GM12878 (cell line): ENCODE data around the gene HMGXB3. TPM values are rescaled to one million over a fixed set of nuclear protein-coding genes. Genes with fewer than 3 reads are reported as not detected.

ENCODE experiments used
- ASH2L ChIP-seq: fragments of 300-600, 200-600 bp; sonication (generic); IDR thresholded peaks from 2 replicates; pipeline ENCODE4 v1.6.1; 2017; ENCODE audit warnings: low read depth, mild to moderate bottlenecking, borderline replicate concordance
- BCLAF1 ChIP-seq: fragments of 450-650 bp; IDR thresholded peaks from 2 replicates; pipeline ENCODE4 v1.6.1; 2017; ENCODE audit warnings: antibody characterized with exemption, mild to moderate bottlenecking, moderate library complexity
- BHLHE40 ChIP-seq, 2 experiments: fragments of 450-650 bp in 1 of 2; IDR thresholded peaks; 2 replicates each; pipeline ENCODE4 v1.6.1; 2011 to 2017; ENCODE audit warnings: low read depth in 2 of 2, borderline replicate concordance in 1 of 2, improper control_type of control experiment in 1 of 2, low read length in 1 of 2, mild to moderate bottlenecking in 1 of 2
- CBX5 ChIP-seq: sonication (generic); IDR thresholded peaks from 2 replicates; pipeline ENCODE4 v1.6.1; 2016; ENCODE audit warnings: low read depth, moderate library complexity, mild to moderate bottlenecking, inconsistent platforms
- CHD2 ChIP-seq: IDR thresholded peaks from 2 replicates; pipeline ENCODE4 v1.6.1; 2011; ENCODE audit warnings: low read depth, low read length, improper control_type of control experiment, borderline replicate concordance
- POLR2AphosphoS2 ChIP-seq: IDR thresholded peaks from 2 replicates; pipeline ENCODE4 v1.6.1; 2011; ENCODE audit warnings: low read depth, mild to moderate bottlenecking, low read length, improper control_type of control experiment, moderate library complexity
- RAD51 ChIP-seq: fragments of 450-650 bp; IDR thresholded peaks from 2 replicates; pipeline ENCODE4 v1.6.1; 2016; ENCODE audit warnings: moderate library complexity, mild to moderate bottlenecking, inconsistent platforms
- RCOR1 ChIP-seq: conservative IDR thresholded peaks from 2 replicates; pipeline ENCODE4 v1.6.1; 2012; ENCODE audit warnings: low read depth, low read length, improper control_type of control experiment
- RELA ChIP-seq: fragments of 450-650 bp; IDR thresholded peaks from 2 replicates; pipeline ENCODE4 v1.8.0; 2014; ENCODE audit warnings: borderline replicate concordance; ENCODE audit not compliant: partially characterized antibody
- SIX5 ChIP-seq: IDR thresholded peaks from 2 replicates; pipeline ENCODE4 v1.6.1; 2011; ENCODE audit warnings: mild to moderate bottlenecking, low read depth, low read length, moderate library complexity; ENCODE audit not compliant: severe bottlenecking
- SP1 ChIP-seq: IDR thresholded peaks from one replicate; pipeline ENCODE4 v1.6.1; 2011; ENCODE audit warnings: low read depth, low read length
- SREBF2 ChIP-seq: IDR thresholded peaks from 2 replicates; pipeline ENCODE4 v1.6.1; 2012; ENCODE audit warnings: mild to moderate bottlenecking, low read length
- SRF ChIP-seq, 2 experiments: IDR thresholded peaks; 2 replicates each; pipeline ENCODE4 v1.6.1; 2011; ENCODE audit warnings: low read depth in 2 of 2, low read length in 2 of 2, mild to moderate bottlenecking in 1 of 2, moderate library complexity in 1 of 2
- SUPT20H ChIP-seq: IDR thresholded peaks from 2 replicates; pipeline ENCODE4 v1.6.1; 2011; ENCODE audit warnings: low read depth, mild to moderate bottlenecking, low read length, moderate library complexity, borderline replicate concordance; ENCODE audit not compliant: control insufficient read depth
- USF2 ChIP-seq: IDR thresholded peaks from 2 replicates; pipeline ENCODE4 v1.6.1; 2011; ENCODE audit warnings: low read depth, low read length, improper control_type of control experiment, borderline replicate concordance
- YY1 ChIP-seq: IDR thresholded peaks from 2 replicates; pipeline ENCODE4 v1.6.1; 2011; ENCODE audit warnings: low read depth, mild to moderate bottlenecking, low read length
- ZBTB11 ChIP-seq: fragments of 450-650 bp; formaldehyde crosslinking; IDR thresholded peaks from 2 replicates; pipeline ENCODE4 v1.5.0; 2022; ENCODE audit warnings: mild to moderate bottlenecking, missing genetic modification characterization
- polyA plus RNA-seq, 11 experiments: library from polyadenylated mRNA; depleted of rRNA in 4 of 11; unstranded in 6 of 11; stranded (reverse) in 5 of 11; fragments of >200 nt; fragmentation: Nextera tagmentation in 4 of 11; fragmentation: Illumina TruSeq in 1 of 11; extraction: Ambion mirVana in 4 of 11; extraction: Trizol in 1 of 11; gene quantifications; 1 replicate in 1 of 11; 2 replicates in 10 of 11; pipeline versions ENCODE4 v1.2.1 to v1.2.3, GENCODE V29; 2011 to 2016; ENCODE audit warnings: inconsistent platforms in 2 of 11, missing spikeins in 2 of 11, low read depth in 1 of 11
- total RNA-seq, 4 experiments: library from RNA; depleted of rRNA in 3 of 4; stranded (reverse); fragments of >200 nt in 3 of 4; fragmentation: Illumina TruSeq in 1 of 4; extraction: Trizol in 1 of 4; gene quantifications; 2 replicates each; pipeline versions ENCODE4 v1.2.1 to v1.2.3, GENCODE V29; 2013 to 2021
- TF ChIP-seq, protein P1 (sequence below): IDR thresholded peaks from 2 replicates; pipeline ENCODE4 v1.6.1; 2012; ENCODE audit warnings: low read depth, low read length, improper control_type of control experiment
- TF ChIP-seq, protein P2 (sequence below): fragments of 450-650 bp; IDR thresholded peaks from 2 replicates; pipeline ENCODE4 v1.6.1; 2016; ENCODE audit warnings: mild to moderate bottlenecking
- TF ChIP-seq, protein P3 (sequence below): IDR thresholded peaks from 2 replicates; pipeline ENCODE4 v1.6.1; 2012; ENCODE audit warnings: low read depth, low read length, improper control_type of control experiment

Gene HMGXB3
- total and polyA plus RNA-seq, 10 of the 15 experiments (the other 5 are each of a cell fraction or from before 2014, with no cell fraction given) = 1.00 to 42.2 (median 28.1) TPM

GRCh38 chr5:150081541-150082283 lies 81.2 kb downstream of the HMGXB3 start (continued):
- TF ChIP-seq RELA = no peak
- TF ChIP-seq RAD51 = no peak
- TF ChIP-seq, protein P1, sequence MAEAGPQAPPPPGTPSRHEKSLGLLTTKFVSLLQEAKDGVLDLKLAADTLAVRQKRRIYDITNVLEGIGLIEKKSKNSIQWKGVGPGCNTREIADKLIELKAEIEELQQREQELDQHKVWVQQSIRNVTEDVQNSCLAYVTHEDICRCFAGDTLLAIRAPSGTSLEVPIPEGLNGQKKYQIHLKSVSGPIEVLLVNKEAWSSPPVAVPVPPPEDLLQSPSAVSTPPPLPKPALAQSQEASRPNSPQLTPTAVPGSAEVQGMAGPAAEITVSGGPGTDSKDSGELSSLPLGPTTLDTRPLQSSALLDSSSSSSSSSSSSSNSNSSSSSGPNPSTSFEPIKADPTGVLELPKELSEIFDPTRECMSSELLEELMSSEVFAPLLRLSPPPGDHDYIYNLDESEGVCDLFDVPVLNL = no peak
- peak in 1 of 2 experiments; percentile 47; a peak in 2 of 4 replicates for TF ChIP-seq BHLHE40 (IDR thresholded peaks at IDR 0.05; ENCODE audit: borderline replicate concordance in 1 of 2, low read depth in 2 of 2, low read length in 1 of 2)
- TF ChIP-seq BCLAF1 = no peak
- no peak for TF ChIP-seq SUPT20H
- TF ChIP-seq, protein P2, sequence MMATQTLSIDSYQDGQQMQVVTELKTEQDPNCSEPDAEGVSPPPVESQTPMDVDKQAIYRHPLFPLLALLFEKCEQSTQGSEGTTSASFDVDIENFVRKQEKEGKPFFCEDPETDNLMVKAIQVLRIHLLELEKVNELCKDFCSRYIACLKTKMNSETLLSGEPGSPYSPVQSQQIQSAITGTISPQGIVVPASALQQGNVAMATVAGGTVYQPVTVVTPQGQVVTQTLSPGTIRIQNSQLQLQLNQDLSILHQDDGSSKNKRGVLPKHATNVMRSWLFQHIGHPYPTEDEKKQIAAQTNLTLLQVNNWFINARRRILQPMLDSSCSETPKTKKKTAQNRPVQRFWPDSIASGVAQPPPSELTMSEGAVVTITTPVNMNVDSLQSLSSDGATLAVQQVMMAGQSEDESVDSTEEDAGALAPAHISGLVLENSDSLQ = no peak
- no peak for TF ChIP-seq POLR2AphosphoS2
- no peak for TF ChIP-seq YY1
- TF ChIP-seq ASH2L = no peak
- no peak for TF ChIP-seq SRF (IDR thresholded peaks at IDR 0.05; ENCODE audit: low read depth in 2 of 2, low read length in 2 of 2)
- TF ChIP-seq CBX5 = no peak
- TF ChIP-seq ZBTB11 = no peak
- no peak for TF ChIP-seq USF2
- TF ChIP-seq RCOR1 = no peak
- TF ChIP-seq CHD2 = peak; percentile 63; the same call in 1 of the 2 replicates
- TF ChIP-seq SP1 = peak; percentile 85
- no peak for TF ChIP-seq SREBF2
- TF ChIP-seq, protein P3, sequence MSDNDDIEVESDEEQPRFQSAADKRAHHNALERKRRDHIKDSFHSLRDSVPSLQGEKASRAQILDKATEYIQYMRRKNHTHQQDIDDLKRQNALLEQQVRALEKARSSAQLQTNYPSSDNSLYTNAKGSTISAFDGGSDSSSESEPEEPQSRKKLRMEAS = no peak
- TF ChIP-seq SIX5 = no peak
